Smooth muscle cell (in vitro differentiated cells): ENCODE measurements around the gene TMUB1. TPM values are rescaled to one million over a fixed set of nuclear protein-coding genes. Genes with fewer than 3 reads are reported as not detected.

Source experiments
- DNase-seq: peaks from one replicate; lab custom pipeline; 2025; ENCODE audit not compliant: unreplicated experiment; lab: John Stamatoyannopoulos, UW
- H2AFZ ChIP-seq: fragments of 200-600 bp; sonication (generic); 2 replicates; pipeline ENCODE4 v1.6.0; 2016; ENCODE audit warnings: antibody characterized with exemption, low read depth, mild to moderate bottlenecking
- H3F3A ChIP-seq: fragments of 200-600 bp; sonication (generic); 2 replicates; pipeline ENCODE4 v1.6.0; 2017; ENCODE audit warnings: antibody characterized with exemption, low read depth
- H3K27ac ChIP-seq: fragments of 200-600 bp; sonication (generic); 2 replicates; pipeline ENCODE4 v1.5.1; 2016; ENCODE audit warnings: low read depth, mild to moderate bottlenecking
- H3K27me3 ChIP-seq: fragments of 200-600 bp; sonication (generic); 2 replicates; pipeline ENCODE4 v1.6.1; 2016; ENCODE audit warnings: low read depth, mild to moderate bottlenecking
- H3K36me3 ChIP-seq: fragments of 200-600 bp; sonication (generic); 2 replicates; pipeline ENCODE4 v1.5.1; 2016; ENCODE audit warnings: low read depth
- H3K4me1 ChIP-seq: fragments of 200-600 bp; sonication (generic); 2 replicates; pipeline ENCODE4 v1.5.1; 2016; ENCODE audit warnings: low read depth
- H3K4me2 ChIP-seq: fragments of 200-600 bp; sonication (generic); 2 replicates; pipeline ENCODE4 v1.6.0; 2016; ENCODE audit warnings: mild to moderate bottlenecking
- H3K4me3 ChIP-seq: fragments of 200-600 bp; sonication (generic); 2 replicates; pipeline ENCODE4 v1.5.1; 2016; ENCODE audit warnings: mild to moderate bottlenecking
- H3K79me2 ChIP-seq: fragments of 200-600 bp; sonication (generic); 2 replicates; pipeline ENCODE4 v1.6.0; 2016; ENCODE audit warnings: low read depth, mild to moderate bottlenecking
- H3K9ac ChIP-seq: fragments of 200-600 bp; sonication (generic); 2 replicates; pipeline ENCODE4 v1.6.0; 2016; ENCODE audit warnings: low read depth
- H3K9me3 ChIP-seq: fragments of 200-600 bp; sonication (generic); replicated peaks from 2 replicates; pipeline ENCODE4 v1.5.1; 2016; ENCODE audit warnings: low read depth
- H4K20me1 ChIP-seq: fragments of 200-600 bp; sonication (generic); 2 replicates; pipeline ENCODE4 v1.6.0; 2016; ENCODE audit warnings: low read depth
- CTCF ChIP-seq: fragments of 200-600 bp; sonication (generic); IDR thresholded peaks from 2 replicates; pipeline ENCODE4 v1.5.1; 2017; ENCODE audit warnings: borderline replicate concordance, mild to moderate bottlenecking, antibody characterized with exemption; ENCODE audit not compliant: insufficient read depth, poor library complexity, severe bottlenecking
- WGBS: methylation state at CpG from one replicate; pipeline ENCODE4 v1.1.7; 2016; ENCODE audit warnings: low lambda C conversion rate; 5-methylcytosine and 5-hydroxymethylcytosine counted together
- polyA plus RNA-seq: library from polyadenylated mRNA; unstranded; fragments of >200 nt; fragmentation: Nextera tagmentation; extraction: Ambion mirVana; gene quantifications from 2 replicates; pipeline ENCODE4 v1.2.1, GENCODE V29; 2016
- total RNA-seq: library from RNA; depleted of rRNA; stranded (reverse); fragments of >200 nt; gene quantifications from 2 replicates; pipeline ENCODE4 v1.2.3, GENCODE V29; 2014

TMUB1 gene
- total and polyA plus RNA-seq, 2 experiments from 2014 or later: 35.9 to 69.8 TPM

- Histone ChIP-seq H3K9me3 (no peaks in the 10 kb centered on the region), H3K79me2 (peaks cover 33% of the 10 kb centered on the region), H4K20me1 (peaks cover 21% of the 10 kb centered on the region), H3K4me1 (peaks cover 25% of the 10 kb centered on the region), H3K27ac (peak overlapping the region; percentile 80), H3K27me3 (no peaks in the 10 kb centered on the region), H3K4me3 (peak overlapping the region; percentile 94), H3K9ac (peak overlapping the region; percentile 93), H3K4me2 (peak overlapping the region; percentile 97), H2AFZ (peak overlapping the region; percentile 77), H3F3A (peaks cover 25% of the 10 kb centered on the region), H3K36me3 (no peaks in the 10 kb centered on the region)
- no peak for DNase-seq
- 1% methylated on average over 29 of the region's 31 CpGs for WGBS
- TF ChIP-seq CTCF: no peak
Observed at GRCh38 chr7:151080067-151080521, 3.2 kb downstream of the TMUB1 start.

DNA sequence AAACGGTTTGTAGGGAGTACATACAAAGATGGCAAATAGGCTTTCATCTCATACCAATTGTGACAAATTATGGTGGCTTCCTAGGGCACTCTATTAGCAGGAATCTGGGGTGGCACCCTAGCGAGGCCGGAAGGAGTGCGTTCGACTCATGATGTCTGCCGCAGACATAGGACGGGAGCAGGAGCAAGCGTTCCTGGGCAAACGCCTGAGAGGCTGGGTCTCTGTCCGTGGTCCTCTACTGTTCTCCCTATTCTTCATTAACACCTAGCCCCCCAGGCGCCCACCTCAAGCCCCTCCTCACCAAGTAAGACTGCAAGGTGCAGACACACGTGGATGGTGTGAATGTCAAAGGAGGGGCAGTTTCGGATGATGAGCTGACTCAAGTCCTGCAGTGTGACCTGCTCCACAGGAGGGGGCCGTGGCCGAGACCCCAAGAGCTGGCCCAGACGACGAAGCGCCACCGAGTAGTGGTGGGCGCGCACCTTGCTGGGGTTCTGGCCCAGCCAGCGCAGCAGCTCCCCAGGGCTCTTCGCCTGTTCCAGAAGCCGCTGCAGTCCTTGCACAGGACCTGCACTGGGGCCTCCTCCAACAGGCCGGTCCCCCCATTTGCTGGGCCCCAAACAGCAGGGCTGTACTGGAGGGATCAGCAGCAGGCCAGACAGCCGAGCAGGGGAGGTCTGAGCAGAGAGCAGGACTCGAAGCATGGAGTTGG lies 3.9 kb downstream of the TMUB1 start:
- H3K27ac ChIP-seq: no peak overlapping the region
- TF ChIP-seq CTCF: no peak

DNA sequence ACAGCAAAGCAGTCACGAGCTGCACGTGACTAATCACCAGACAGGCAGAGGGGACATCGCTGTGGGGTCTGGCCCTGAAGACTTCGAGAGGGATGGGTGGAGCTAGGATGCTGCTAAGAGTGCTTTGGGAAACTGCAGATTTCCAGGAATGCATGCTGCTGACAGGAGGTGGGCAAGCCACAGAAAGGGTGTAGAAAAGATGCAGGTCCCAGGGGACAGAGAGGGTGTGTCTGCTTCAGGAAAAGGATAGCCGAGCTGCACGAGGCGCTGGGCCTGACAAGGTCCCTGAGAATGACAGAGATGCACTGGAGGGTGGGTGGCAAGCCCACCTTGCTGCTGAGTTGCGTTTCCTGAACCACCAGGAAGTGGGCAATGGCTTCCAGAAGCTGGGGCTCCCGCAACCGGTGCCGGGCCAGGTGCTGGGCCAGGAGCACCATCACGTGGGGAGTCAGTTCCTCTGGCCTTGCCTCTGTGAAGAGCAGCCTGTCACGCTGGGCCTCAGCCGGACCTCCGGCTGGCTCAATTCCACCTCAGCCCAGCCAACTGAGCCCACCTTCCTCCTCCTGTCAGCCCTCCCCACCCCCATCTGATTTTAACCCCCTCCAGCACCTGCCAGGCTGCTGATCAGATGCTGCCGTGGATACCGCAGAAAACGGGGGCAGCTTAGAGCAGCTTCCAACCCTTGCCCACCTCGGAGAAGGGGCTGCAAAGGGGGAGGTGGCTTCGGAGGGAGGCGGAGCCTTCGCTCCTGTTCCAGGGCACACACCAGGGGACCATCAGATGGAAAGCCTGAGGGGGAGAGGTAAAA lies 4.9 kb downstream of the TMUB1 start:
- H3K4me3 ChIP-seq: no peak overlapping the region
- H3F3A ChIP-seq: peaks cover 16% of the 10 kb centered on the region
- no peak overlapping the region for H2AFZ ChIP-seq
- TF ChIP-seq CTCF: no peak
- H3K27ac ChIP-seq: no peak overlapping the region
- peaks cover 21% of the 10 kb centered on the region for H4K20me1 ChIP-seq
- no peaks in the 10 kb centered on the region for H3K36me3 ChIP-seq
- 61% methylated on average over 13 of the region's 22 CpGs for WGBS
- peaks cover 24% of the 10 kb centered on the region for H3K4me1 ChIP-seq
- no peaks in the 10 kb centered on the region for H3K27me3 ChIP-seq
- H3K4me2 ChIP-seq: peak overlapping the region; percentile 97
- H3K79me2 ChIP-seq: peaks cover 33% of the 10 kb centered on the region
- no peaks in the 10 kb centered on the region for H3K9me3 ChIP-seq
- H3K9ac ChIP-seq: no peak overlapping the region
- no peak for DNase-seq

More for the DNA sequence above, 3.9 kb downstream of the TMUB1 start:
- Histone ChIP-seq H3K79me2 (peaks cover 33% of the 10 kb centered on the region), H4K20me1 (peaks cover 21% of the 10 kb centered on the region), H3K4me2 (peak overlapping the region; percentile 97), H3K36me3 (no peaks in the 10 kb centered on the region), H3K9me3 (no peaks in the 10 kb centered on the region), H2AFZ (no peak overlapping the region), H3K27me3 (no peaks in the 10 kb centered on the region), H3K9ac (peak overlapping the region; percentile 93), H3K4me1 (peaks cover 24% of the 10 kb centered on the region), H3K4me3 (peak overlapping the region; percentile 94), H3F3A (peaks cover 22% of the 10 kb centered on the region)
- DNase-seq: no peak
- WGBS: 90% methylated on average over 27 of the region's 27 CpGs
